ENCODE measurements around the gene IL17A.

DNA sequence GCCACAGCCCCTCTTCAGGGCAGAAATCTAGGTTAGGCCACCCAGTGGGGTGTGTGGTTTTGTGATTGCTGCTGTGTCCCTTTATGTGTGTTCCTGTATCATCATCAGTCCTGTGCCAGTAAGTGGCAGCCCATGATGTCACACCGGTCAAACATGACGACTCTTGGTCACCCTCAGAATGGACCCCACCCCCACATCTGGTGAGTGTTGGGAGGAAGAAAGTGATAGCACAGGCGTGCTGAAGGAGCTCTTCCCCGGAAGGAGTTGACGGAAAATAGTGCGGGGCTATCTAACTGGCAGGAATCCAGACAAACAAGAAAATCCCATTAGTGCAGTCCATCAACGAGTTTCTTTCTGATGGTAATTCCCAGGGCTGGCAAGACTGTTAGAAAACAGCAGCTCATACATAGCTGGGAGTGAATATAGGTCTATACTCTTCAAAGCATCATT lies 33.4 kb upstream of the IL17A start:
- TF ChIP-seq, protein P1, sequence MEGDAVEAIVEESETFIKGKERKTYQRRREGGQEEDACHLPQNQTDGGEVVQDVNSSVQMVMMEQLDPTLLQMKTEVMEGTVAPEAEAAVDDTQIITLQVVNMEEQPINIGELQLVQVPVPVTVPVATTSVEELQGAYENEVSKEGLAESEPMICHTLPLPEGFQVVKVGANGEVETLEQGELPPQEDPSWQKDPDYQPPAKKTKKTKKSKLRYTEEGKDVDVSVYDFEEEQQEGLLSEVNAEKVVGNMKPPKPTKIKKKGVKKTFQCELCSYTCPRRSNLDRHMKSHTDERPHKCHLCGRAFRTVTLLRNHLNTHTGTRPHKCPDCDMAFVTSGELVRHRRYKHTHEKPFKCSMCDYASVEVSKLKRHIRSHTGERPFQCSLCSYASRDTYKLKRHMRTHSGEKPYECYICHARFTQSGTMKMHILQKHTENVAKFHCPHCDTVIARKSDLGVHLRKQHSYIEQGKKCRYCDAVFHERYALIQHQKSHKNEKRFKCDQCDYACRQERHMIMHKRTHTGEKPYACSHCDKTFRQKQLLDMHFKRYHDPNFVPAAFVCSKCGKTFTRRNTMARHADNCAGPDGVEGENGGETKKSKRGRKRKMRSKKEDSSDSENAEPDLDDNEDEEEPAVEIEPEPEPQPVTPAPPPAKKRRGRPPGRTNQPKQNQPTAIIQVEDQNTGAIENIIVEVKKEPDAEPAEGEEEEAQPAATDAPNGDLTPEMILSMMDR (IDR thresholded peaks at IDR 0.05; ENCODE audit: low read length), result no peak
- TF ChIP-seq EZH2 (IDR thresholded peaks at IDR 0.05; ENCODE audit: borderline replicate concordance, low read length), result no peak

Data from OCI-LY1 (cell line).